DND-41 (cell line): ENCODE results near the gene TRDMT1.

Experiments used
- CTCF ChIP-seq: IDR thresholded peaks from 2 replicates; pipeline ENCODE4 v1.5.1; 2012; ENCODE audit warnings: borderline replicate concordance, low read length, moderate library complexity, mild to moderate bottlenecking; ENCODE audit not compliant: poor library complexity, severe bottlenecking; ENCODE audit errors: extremely low read depth
- EZH2 ChIP-seq: IDR thresholded peaks from 3 replicates; pipeline ENCODE4 v1.6.1; 2012; ENCODE audit warnings: borderline replicate concordance, low read depth, mild to moderate bottlenecking, moderate library complexity, low read length, inconsistent platforms; ENCODE audit not compliant: severe bottlenecking

- TF ChIP-seq CTCF: no peak
- no peak for TF ChIP-seq EZH2
These were observed 20.4 kb downstream of the TRDMT1 start for GRCh38 chr10:17181110-17181509.
